ENCODE measurements around the gene SGMS1. TPM values are rescaled to one million over a fixed set of nuclear protein-coding genes. Genes with fewer than 3 reads are reported as not detected.
"Not testable (repeated sequence)": the region's sequence is repeated elsewhere in the genome, so short reads cannot be mapped to it uniquely, and the experiment has no call there.

The SGMS1 gene
- total and polyA plus RNA-seq, 2 donors (not counting 1 experiment from before 2014, with no cell fraction given): 10.0 to 43.5 TPM

- no peak overlapping the region for H3K27ac ChIP-seq (ENCODE audit: low read length in 2 of 2)
- H3K36me3 ChIP-seq (replicated peaks in 1 of 2; ENCODE audit: control extremely low read depth in 1 of 2, control insufficient read depth in 1 of 2, extremely low read depth in 1 of 2, insufficient read depth in 2 of 2, low read length in 1 of 2): peaks cover 0 to 3% of the 10 kb centered on the region in 2 experiments
- H4K20me1 ChIP-seq (ENCODE audit: control insufficient read depth, insufficient read depth, low read length, poor library complexity, severe bottlenecking): peaks cover 32% of the 10 kb centered on the region
- TF ChIP-seq CTCF (IDR thresholded peaks at IDR 0.05) (no peak), EZH2 (IDR thresholded peaks at IDR 0.05; ENCODE audit: borderline replicate concordance, insufficient read depth, low read depth, low read length, poor library complexity, severe bottlenecking) (no peak)
- ChIA-PET CTCF (no interaction called here), POLR2A (interaction anchor here (0.7 kb wide), 1 partner anchor 80 kb away, joined by 3 read pairs; no protein-coding TSS in a partner anchor)
- Mint-ChIP-seq H3K27me3 (no peaks in the 10 kb centered on the region), H3K9me3 (ENCODE audit: insufficient read depth) (no peaks in the 10 kb centered on the region), H3K27ac (no peak overlapping the region), H3K4me3 (no peak overlapping the region), H3K4me1 (peaks cover 35% of the 10 kb centered on the region)
- H3K27me3 ChIP-seq (replicated peaks in 1 of 4; ENCODE audit: control extremely low read depth in 1 of 4, control insufficient read depth in 3 of 4, insufficient read depth in 4 of 4, low read length in 3 of 4): no peaks in the 10 kb centered on the region
- no peak overlapping the region for H2AFZ ChIP-seq (ENCODE audit: insufficient read depth, low read depth, low read length, poor library complexity, severe bottlenecking)
- intact Hi-C loops (cut with micrococcal nuclease): loop anchor here (5.0 kb wide), 1 partner anchor 39 kb away; no protein-coding TSS in a partner anchor
- H3K79me2 ChIP-seq (ENCODE audit: control insufficient read depth, insufficient read depth, low read length): peaks cover 69% of the 10 kb centered on the region
- no peak overlapping the region for H3K9ac ChIP-seq (ENCODE audit: low read length)
- DNase-seq (no peak), ATAC-seq (ENCODE audit: low read depth) (no peak)
- peaks cover 28 to 31% of the 10 kb centered on the region in 2 donors for H3K4me1 ChIP-seq (ENCODE audit: control insufficient read depth in 2 of 2, insufficient read depth in 2 of 2, low read length in 2 of 2)
- H3K9me3 ChIP-seq (ENCODE audit: control extremely low read depth in 1 of 3, control insufficient read depth in 2 of 3, insufficient read depth in 1 of 3, low read length in 2 of 3): no peaks in the 10 kb centered on the region
- H3K4me3 ChIP-seq (ENCODE audit: control extremely low read depth in 1 of 5, extremely low read depth in 1 of 5, insufficient read depth in 1 of 5, low read depth in 2 of 5, low read length in 4 of 5): no peak overlapping the region
- no peak overlapping the region for H3K4me2 ChIP-seq (replicated peaks; ENCODE audit: low read depth, low read length, poor library complexity, severe bottlenecking)
Measured at GRCh38 chr10:50536617-50537240, 87.0 kb downstream of the SGMS1 start.

GRCh38 chr10:50534748-50535376 is 88.9 kb downstream of the SGMS1 start:
- POLR2A ChIA-PET; H3K9ac ChIP-seq (ENCODE audit: low read length); H3K9me3 ChIP-seq (ENCODE audit: control extremely low read depth in 1 of 3, control insufficient read depth in 2 of 3, insufficient read depth in 1 of 3, low read length in 2 of 3); ATAC-seq (ENCODE audit: low read depth); DNase-seq; H3K27ac Mint-ChIP-seq; H2AFZ ChIP-seq (ENCODE audit: insufficient read depth, low read depth, low read length, poor library complexity, severe bottlenecking); H3K27me3 Mint-ChIP-seq; H3K27me3 ChIP-seq (replicated peaks in 1 of 4; ENCODE audit: control extremely low read depth in 1 of 4, control insufficient read depth in 3 of 4, insufficient read depth in 4 of 4, low read length in 3 of 4); H3K36me3 ChIP-seq (replicated peaks in 1 of 2; ENCODE audit: control extremely low read depth in 1 of 2, control insufficient read depth in 1 of 2, extremely low read depth in 1 of 2, insufficient read depth in 2 of 2, low read length in 1 of 2); H3K4me2 ChIP-seq (replicated peaks; ENCODE audit: low read depth, low read length, poor library complexity, severe bottlenecking); H3K4me3 Mint-ChIP-seq; H3K9me3 Mint-ChIP-seq (ENCODE audit: insufficient read depth); H3K4me3 ChIP-seq (ENCODE audit: control extremely low read depth in 1 of 5, extremely low read depth in 1 of 5, insufficient read depth in 1 of 5, low read depth in 2 of 5, low read length in 4 of 5); H3K27ac ChIP-seq (ENCODE audit: low read length in 2 of 2); CTCF ChIA-PET: not testable (repeated sequence)
- Histone ChIP-seq H3K4me1 (ENCODE audit: control insufficient read depth in 2 of 2, insufficient read depth in 2 of 2, low read length in 2 of 2) (peaks cover 12 to 13% of the 10 kb centered on the region in 2 donors), H4K20me1 (ENCODE audit: control insufficient read depth, insufficient read depth, low read length, poor library complexity, severe bottlenecking) (peaks cover 21% of the 10 kb centered on the region), H3K79me2 (ENCODE audit: control insufficient read depth, insufficient read depth, low read length) (peaks cover 53% of the 10 kb centered on the region)
- intact Hi-C loops (cut with micrococcal nuclease): loop anchor here (1.0 to 5.0 kb wide), 2 partner anchors 12 to 38 kb away; no protein-coding TSS in a partner anchor
- H3K4me1 Mint-ChIP-seq: peaks cover 16% of the 10 kb centered on the region
- WGBS (ENCODE audit: insufficient coverage): no CpG with 5 or more reads among the region's 5 CpGs
